NCI-H748 (cell line): ENCODE results near the gene TUB.

Source experiments
- DNase-seq: peaks from one replicate; lab custom pipeline; 2025; ENCODE audit not compliant: unreplicated experiment; lab: John Stamatoyannopoulos, UW

Gene TUB

GRCh38 chr11:8067929-8068575 is 13.0 kb upstream of the TUB start:
- DNase-seq, result no peak

GRCh38 chr11:8068605-8069221 is 12.3 kb upstream of the TUB start:
- DNase-seq, result no peak

- DNase-seq, result no peak
Measured at GRCh38 chr11:8069771-8070170, 11.2 kb upstream of the TUB start.

- peak; percentile 29 for DNase-seq
Measured at GRCh38 chr11:8070417-8071115, 10.4 kb upstream of the TUB start.

GRCh38 chr11:8071616-8072581 is 9.1 kb upstream of the TUB start:
- no peak for DNase-seq

- DNase-seq, result no peak
Measured at GRCh38 chr11:8075119-8075726, 5.8 kb upstream of the TUB start.

GRCh38 chr11:8079111-8079675 is 1.8 kb upstream of the TUB start:
- DNase-seq, result no peak

- DNase-seq, result no peak
Measured at GRCh38 chr11:8080069-8080670, 841 bp upstream of the TUB start.

- peak; percentile 14 for DNase-seq
Measured at GRCh38 chr11:8081591-8082250, 710 bp downstream of the TUB start.

- DNase-seq, result peak; percentile 67
Measured at GRCh38 chr11:8082391-8083087, 1.5 kb downstream of the TUB start.

- DNase-seq, result no peak
Measured at GRCh38 chr11:8083088-8083395, 2.0 kb downstream of the TUB start.

- no peak for DNase-seq
Measured at GRCh38 chr11:8083871-8084281, 2.9 kb downstream of the TUB start.

- no peak for DNase-seq
Measured at GRCh38 chr11:8084352-8084751, 3.3 kb downstream of the TUB start.

- no peak for DNase-seq
Measured at GRCh38 chr11:8085011-8085645, 4.1 kb downstream of the TUB start.

- DNase-seq, result peak; percentile 92
Measured at GRCh38 chr11:8086001-8086479, 5.0 kb downstream of the TUB start.

- DNase-seq, result no peak
Measured at GRCh38 chr11:8086571-8086970, 5.6 kb downstream of the TUB start.

- no peak for DNase-seq
Measured at GRCh38 chr11:8087185-8087584, 6.2 kb downstream of the TUB start.

- no peak for DNase-seq
Measured at GRCh38 chr11:8087756-8088155, 6.7 kb downstream of the TUB start.
